Measurements from ENCODE around the gene LMAN1L.

Gene LMAN1L

DNA sequence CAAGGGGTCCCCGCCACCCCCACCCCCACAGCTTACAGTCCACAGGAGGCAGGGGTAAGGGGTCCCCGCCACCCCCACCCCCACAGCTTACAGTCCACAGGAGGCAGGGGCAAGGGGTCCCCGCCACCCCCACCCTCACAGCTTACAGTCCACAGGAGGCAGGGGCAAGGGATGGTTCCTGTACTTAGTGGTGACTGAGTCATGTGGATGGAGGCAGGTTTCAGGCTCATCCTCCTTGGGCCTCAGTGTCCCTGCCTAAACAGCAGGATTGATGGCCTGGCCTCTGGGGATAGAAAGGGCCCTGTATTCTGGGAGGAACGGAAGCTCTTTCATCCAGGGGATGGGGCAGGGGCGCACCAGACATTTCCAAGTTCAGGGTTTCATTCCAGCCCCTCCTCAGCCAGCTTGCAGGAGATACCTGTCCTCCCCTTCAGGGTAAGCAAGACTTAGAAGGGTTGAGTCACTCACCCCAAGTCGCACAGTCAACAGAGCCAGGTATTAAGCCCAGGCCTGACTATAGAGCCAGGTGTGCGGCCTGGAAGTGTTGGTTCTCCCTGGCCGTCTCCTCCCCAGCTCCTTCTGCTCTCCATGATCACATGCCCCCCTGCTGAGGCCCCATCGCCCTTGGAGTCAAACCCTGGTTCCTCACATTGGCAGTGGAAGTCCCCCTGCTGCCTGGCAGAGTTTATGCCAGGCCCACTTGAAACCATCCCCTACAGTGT lies 18.2 kb upstream of the LMAN1L start:
- DNase-seq = no peak

DNA sequence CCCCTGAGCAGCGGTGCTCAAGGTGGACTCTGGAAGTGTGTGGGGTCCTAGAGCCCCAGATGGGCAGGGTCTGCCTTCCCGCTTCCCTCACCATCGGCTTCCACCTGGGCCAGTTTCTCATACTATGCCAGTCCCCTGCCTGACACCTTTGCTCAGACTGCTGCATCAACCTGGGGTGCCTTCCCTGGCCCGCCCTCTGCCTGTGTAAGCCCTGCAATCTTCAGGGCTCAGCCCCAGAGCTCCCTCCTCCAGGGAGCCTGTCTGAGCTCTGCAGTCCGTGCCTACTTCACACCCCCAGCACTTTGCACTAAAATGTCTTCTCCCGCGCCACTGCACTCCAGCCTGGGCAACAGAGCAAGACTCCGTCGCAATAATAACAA lies 17.7 kb upstream of the LMAN1L start:
- DNase-seq = no peak

DNA sequence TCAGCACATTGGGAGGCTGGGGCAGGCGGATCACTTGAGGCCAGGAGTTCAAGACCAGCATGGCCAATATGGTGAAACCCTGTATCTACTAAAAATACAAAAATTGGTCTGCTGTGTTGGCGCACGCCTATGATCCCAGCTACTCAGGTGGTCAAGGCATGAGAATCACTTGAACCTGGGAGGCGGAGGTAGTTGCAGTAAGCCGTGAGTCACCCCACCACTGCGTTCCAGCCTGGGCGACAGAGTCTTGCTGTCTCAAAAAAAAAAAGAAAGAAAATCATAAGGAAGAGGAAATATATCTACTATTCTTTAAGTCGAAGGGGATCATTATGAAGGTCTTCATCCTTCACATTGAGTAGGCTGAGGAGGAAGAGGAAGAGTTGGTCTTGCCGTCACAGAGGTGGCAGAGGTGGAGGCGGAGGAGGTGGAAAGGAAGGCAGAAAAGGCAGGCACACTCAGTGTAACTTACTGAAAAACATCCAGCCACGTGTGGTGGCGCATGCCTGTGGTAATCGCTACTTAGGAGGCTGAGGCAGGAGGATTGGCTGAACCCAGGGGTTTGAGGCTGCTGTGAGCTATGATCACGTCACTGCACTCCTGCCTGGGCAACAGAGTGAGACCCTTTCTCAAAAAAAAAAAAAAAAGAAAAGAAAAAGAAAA lies 16.5 kb upstream of the LMAN1L start:
- DNase-seq = no peak

DNA sequence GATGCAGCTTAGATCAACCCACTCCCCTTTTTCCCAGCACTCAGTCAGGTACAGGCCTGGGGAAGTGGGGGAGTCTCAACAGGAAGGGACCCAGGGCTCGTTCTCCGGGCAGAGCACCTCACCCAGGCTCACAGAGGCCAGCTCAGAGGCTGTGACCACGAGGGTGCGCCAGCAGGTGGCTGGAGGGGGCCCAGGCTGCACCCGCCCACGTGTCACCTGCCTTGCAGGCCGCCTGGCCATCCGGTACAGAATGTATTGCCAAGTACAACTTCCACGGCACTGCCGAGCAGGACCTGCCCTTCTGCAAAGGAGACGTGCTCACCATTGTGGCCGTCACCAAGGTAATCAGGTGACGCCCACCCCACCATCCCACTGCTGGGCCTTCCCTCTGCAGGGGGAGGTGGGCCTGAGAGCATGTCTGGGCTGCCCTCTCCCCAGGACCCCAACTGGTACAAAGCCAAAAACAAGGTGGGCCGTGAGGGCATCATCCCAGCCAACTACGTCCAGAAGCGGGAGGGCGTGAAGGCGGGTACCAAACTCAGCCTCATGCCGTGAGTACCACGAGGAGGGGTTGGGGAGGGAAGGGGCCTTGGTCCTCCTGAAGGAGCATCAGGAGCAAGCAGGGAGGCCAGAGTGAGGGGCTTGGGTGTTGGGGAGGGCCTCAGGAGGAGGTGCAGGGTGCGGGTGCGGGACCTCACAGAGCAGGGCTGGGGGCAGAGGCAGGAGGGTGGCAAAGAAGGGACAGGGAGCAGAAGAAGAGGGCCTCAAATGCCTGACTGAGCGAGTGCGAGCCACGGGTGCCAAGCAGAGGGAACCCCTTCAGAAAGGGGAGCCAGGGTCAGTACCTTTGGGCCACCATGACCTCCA lies 14.0 kb upstream of the LMAN1L start:
- no peak for DNase-seq

DNA sequence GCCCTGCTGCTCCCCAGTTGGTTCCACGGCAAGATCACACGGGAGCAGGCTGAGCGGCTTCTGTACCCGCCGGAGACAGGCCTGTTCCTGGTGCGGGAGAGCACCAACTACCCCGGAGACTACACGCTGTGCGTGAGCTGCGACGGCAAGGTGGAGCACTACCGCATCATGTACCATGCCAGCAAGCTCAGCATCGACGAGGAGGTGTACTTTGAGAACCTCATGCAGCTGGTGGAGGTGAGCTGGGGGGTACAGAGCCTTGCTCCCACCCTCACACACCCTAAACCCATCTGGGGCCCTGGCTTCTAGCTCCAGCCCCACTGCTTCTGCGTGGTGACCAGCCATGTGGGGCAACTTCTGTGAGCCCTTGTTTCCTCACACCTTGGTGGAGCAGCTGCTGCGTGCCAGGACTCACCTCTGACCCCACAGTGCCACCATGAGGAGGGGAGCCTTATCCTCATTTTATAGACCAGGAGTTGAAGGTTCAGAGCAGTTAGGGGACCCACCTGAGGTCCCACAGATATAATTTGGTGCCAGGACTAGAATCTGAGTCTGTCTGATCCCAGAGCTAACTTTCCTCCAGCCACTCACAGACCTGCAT lies 13.3 kb upstream of the LMAN1L start:
- DNase-seq = no peak

DNA sequence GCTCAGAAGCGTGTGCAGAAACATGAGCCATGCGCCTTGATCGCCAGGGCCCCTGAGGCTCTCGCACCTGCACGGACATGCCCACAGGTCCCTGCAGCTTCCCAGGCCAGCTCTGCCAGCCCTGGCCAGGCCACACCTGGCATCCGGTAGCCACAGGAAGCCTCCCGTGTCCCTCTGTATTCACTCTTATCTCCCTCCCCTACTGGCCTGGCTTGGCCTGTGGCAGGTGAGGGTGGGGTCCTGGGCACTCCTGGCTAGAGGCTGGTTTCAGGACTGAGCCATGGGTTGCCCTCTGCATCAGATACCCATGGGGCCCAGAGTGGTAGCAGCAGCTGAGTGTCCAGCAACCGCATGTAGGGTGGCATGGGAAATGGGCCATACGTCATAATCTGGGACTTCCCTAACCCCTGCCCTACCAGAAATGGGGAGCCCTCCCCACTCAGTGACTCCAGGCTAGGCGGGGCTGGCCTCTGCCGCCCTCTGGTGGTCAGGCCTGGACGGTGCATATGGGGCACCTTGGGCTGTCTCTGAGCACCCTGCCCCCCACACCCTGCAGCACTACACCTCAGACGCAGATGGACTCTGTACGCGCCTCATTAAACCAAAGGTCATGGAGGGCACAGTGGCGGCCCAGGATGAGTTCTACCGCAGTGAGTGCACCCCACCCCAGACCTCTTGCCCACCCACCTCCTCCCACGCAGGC lies 12.6 kb upstream of the LMAN1L start:
- DNase-seq = peak; percentile 84

DNA sequence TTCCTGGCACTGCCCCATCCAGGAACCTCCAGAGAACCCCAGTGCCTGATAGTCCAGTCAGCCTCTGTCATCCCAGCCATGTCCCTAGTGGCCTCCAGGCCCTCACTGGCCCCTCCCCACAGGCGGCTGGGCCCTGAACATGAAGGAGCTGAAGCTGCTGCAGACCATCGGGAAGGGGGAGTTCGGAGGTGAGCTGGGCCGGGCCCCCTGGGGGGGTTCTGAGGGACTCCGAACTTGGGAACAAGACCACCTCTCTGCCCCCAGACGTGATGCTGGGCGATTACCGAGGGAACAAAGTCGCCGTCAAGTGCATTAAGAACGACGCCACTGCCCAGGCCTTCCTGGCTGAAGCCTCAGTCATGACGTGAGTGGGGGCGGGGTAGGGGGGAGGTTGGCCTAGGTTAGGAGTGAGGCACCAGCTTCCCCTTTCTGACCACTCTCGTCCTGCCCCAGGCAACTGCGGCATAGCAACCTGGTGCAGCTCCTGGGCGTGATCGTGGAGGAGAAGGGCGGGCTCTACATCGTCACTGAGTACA lies 12.0 kb upstream of the LMAN1L start:
- no peak for DNase-seq

DNA sequence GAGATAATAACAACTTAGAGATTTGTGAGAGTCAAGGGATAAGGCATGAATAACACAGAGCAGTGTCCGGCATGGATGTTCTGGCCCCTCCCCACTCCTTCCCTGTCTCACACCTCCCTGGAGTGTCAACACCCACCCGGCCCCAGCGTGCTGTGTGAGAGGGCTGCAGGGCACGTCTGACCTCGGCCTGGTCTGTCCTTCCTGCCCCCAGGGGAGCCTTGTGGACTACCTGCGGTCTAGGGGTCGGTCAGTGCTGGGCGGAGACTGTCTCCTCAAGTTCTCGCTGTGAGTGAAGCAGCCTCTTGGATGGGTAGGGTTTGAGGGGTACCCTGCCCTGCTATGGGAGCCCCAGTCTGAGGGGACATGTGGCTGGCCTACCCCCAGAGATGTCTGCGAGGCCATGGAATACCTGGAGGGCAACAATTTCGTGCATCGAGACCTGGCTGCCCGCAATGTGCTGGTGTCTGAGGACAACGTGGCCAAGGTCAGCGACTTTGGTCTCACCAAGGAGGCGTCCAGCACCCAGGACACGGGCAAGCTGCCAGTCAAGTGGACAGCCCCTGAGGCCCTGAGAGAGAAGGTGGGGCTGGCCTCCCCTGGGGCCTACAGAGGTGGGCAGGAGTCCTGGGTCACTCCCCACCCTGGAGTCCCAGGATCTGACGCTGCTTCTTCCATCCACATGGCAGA lies 11.2 kb upstream of the LMAN1L start:
- no peak for DNase-seq

DNA sequence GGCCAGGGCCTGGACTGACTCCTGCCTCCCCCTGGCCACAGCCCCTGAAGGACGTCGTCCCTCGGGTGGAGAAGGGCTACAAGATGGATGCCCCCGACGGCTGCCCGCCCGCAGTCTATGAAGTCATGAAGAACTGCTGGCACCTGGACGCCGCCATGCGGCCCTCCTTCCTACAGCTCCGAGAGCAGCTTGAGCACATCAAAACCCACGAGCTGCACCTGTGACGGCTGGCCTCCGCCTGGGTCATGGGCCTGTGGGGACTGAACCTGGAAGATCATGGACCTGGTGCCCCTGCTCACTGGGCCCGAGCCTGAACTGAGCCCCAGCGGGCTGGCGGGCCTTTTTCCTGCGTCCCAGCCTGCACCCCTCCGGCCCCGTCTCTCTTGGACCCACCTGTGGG lies 10.3 kb upstream of the LMAN1L start:
- DNase-seq = no peak

DNA sequence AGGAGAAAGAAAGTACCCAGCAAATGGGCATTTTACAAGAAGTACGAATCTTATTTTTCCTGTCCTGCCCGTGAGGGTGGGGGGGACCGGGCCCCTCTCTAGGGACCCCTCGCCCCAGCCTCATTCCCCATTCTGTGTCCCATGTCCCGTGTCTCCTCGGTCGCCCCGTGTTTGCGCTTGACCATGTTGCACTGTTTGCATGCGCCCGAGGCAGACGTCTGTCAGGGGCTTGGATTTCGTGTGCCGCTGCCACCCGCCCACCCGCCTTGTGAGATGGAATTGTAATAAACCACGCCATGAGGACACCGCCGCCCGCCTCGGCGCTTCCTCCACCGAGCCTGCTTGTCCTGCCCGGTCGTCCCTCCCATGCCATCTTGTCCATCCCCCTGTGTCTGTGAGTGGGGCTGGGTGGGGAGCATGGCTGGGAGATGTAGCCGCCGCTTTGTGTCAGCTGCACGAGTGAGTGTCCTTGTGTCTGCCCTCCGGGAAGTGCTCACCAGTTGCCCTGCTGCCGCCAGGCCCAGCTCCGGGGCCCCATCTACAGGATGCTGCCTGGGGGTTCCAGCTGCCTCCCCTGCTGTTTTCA lies 9.7 kb upstream of the LMAN1L start:
- no peak for DNase-seq

DNA sequence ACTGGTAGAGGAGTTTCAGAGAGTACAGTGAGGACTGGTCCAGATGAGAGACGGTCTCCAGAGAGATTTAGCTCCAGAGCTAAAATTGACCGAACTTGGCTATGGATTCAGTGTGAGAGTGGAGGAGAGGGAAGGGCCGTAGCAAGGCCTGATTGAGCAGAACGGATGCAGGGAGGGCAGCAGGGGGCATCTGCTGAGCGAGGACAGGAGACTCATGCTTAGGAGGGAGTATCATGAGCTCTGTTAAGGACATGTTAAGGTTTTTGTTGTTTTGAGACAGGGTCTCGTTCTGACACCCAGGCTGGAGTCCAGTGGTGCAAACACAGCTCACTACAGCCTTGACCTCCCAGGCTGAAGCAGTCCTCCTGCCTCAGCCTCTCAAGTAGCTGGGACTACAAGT lies 7.7 kb upstream of the LMAN1L start:
- DNase-seq = no peak

DNA sequence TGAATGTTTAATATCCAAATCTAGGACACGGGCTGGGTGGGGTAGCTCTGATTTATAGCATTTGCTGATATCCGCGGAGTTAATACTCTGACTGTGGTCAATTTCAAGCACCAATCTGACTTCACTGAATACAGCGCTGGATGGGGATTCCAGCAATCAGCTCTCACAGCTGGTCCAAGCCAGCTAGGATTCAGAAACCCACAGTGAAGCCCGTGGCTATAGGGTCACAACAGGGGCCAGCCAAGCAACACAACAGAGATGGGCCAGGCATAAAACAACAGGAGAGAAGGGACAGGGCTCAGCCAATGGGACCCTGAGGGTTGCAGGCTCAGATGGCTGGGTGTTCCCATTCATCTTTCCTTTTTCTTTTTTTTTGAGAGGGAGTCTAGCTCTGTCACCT lies 5.4 kb upstream of the LMAN1L start:
- no peak for DNase-seq

DNA sequence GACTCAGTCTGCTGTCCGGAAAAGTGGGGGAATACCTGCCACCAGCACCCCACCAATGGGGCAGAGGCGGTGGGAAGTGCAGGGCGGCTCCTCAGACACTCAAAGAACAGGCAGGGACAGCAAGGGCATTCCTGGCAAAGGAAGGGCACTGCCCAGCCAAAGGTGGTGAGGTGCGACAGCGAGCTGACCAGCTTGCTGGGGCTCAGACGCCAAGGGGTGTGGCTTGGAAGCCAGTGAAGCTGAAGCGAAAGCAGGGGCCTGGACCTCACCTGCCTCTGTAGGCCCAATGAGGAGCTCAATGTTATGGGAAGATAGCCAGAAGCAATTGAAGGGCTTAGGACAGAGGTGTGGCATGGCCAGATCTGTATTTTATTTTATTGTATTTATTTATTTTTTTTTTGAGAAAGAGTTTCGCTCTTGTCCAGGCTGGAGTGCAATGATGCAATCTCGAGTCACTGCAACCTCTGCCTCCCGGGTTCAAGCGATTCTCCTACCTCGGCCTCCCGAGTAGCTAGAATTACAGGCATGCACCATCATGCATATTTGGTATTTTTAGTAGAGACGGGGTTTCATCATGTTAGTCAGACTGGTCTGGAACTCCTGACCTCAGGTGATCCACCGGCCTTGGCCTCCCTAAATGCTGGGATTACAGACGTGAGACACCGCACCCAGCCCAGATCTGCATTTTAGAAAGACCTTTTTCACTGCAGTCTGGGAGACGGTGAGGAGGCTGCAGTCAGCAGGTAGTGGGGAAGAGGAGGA lies 4.4 kb upstream of the LMAN1L start:
- no peak for DNase-seq

DNA sequence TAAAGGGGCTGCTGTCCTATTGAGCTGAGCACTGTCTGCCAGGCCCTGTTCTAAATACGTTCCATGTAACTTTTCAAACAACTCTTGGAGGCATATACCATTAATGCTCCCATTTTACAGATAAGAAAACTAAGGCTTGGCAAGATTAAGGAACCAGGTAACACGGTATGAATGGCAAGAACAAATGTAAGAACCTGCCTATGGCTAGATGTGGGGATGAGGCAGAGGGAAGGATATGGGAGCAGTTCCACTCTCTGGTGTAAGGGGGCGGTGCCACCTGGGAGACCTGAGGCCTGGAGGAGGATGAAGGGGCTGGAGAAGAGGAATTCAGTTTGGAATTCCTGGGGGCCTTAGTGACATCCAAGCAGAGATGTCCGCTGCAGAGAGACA lies 3.8 kb upstream of the LMAN1L start:
- DNase-seq = no peak

DNA sequence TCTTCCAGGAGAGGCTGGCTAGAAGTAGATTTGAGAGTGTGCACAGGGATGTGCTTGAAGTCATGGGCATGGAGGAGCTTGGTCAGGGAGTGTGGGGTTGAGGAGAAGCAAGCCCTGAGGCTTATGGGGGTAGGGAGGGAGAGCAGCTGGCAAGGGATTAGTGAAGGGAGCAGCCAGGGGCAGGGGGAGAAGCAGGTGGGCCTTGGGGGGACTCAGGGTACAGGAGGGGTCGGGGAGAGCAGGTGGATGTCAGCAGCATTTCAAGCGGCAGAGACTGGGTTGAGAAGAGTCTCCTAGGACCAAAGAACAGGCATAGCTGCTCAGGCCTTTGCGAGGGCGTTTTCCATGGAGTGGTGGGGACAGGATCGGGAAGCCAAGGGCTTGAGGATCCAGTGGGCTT lies 3.4 kb upstream of the LMAN1L start:
- no peak for DNase-seq

DNA sequence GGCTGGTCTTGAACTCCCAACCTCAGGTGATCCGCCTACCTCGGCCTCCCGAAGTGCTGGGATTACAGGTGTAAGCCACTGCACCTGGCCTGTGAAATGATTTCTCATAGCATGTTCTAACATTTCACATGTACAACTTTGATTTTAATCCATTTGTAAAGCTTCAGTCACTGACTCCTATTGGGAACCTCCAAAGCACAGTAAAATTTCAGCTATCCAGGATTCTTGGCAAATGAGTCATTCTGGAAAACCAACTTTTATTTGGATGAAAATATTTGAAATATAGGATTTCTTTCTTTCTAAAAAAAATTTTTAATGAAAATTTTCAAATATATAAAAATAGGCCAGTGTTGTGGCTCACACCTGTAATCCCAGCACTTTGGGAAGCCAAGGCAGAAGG lies 2.7 kb upstream of the LMAN1L start:
- no peak for DNase-seq

DNA sequence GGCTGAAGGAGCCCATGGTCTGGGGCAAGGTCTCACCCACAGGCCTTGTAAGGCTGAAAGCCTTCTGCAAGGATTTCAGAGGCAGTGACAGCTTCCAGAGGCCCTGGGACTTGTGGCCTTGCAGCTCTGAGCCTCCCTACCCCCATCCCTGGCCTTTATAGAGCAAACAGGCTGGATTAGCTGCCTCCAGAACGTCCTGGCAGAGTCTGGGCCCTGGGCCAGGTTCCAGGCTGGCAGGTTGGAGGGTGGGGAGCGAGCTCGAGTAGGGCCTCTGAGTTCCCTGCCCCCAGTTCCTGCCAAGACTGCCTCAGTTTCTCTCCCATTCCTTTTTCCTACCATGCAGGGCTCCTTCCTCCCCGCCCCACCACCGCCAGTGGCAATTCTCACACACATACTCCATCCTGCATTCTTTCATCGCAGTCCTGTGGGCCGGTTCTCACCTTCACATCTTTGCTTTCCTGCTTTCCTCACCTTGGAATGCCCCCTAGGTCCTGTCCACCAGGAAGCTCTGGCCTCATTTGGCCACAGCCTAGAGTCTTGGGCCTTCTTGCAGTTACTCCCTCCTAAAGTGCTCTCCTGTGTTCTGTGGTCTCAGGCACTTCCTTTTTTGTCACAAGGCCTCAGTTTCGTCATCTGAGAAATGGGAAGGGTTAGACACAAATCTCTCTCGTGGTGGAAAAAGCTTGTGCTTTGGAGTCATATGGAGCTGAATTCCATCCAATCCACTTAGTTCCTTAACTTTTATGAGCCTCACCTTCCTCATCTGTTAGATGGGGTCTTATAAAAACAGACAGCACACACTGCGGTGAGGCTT lies 2.7 kb downstream of the LMAN1L start:
- no peak for DNase-seq

DNA sequence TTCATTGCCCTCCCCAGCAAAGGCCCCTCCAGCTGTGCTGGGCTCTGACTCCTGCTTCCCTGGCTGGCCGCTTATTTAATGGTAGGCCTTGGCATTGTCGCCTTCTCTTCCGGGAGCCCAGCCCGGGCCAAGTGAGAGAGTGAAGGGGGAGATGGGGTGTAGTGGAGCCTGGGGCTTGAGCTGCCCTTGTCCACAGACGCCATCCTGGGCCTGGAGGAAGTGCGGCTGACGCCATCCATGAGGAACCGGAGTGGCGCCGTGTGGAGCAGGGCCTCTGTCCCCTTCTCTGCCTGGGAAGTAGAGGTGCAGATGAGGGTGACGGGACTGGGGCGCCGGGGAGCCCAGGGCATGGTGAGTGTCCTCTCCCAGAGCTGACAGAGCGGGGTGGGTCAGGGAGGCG lies 3.3 kb downstream of the LMAN1L start:
- no peak for DNase-seq

DNA sequence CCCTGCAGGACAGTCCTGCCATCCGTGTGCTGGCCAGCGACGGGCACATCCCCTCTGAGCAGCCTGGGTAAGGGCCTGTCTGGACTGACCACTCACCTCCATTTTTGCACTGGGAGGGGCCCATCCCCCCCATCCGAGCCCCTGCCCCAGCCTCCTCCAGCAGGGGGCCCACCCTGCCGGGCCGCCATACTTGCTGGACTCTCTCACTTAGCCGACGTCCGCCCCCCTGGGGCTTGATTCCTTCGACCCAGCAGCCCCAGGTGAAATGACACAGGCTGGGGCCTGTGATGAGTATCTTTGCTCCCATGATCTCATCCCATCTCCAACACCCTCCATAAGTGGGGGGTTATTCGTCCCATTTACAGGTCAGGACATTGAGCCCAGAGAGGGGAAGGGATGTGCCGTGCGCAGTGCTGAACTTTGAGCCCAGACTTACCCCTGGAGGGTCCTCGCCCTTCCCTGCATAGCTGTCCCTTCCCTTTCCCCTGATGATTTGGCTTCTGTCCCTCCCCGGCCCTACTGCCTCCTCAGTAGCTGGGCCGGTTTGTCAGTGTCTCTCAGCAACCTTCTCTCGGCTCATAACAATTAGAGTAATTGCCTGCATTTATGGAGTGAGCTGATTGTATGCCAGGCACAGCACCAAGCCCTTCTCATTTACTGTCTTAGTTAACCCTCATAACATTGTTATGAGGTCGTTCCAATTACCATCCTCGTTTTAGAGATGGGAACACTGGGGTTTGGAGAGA lies 4.2 kb downstream of the LMAN1L start:
- no peak for DNase-seq

All from central memory CD4-positive, alpha-beta T cell (primary cell).